Ascending aorta (tissue), 2 donors: ENCODE results near the gene CLDN22. TPM values are rescaled to one million over a fixed set of nuclear protein-coding genes. Genes with fewer than 3 reads are reported as not detected.

Experiments
- DNase-seq, 2 donors: peaks; one replicate each; pipeline ENCODE4 v3.0.0-alpha.2; 2019; ENCODE audit warnings: low spot score in 2 of 2
- H3K27ac ChIP-seq, 2 donors: fragments of 200-600 bp; sonication (generic); one replicate each; pipeline ENCODE4 v1.5.1; 2016 to 2017; ENCODE audit warnings: mild to moderate bottlenecking in 1 of 2
- H3K27me3 ChIP-seq: fragments of 200-600 bp; sonication (generic); one replicate; pipeline ENCODE4 v1.5.1; 2017
- H3K36me3 ChIP-seq, 2 donors: fragments of 200-600 bp; sonication (generic); one replicate each; pipeline ENCODE4 v1.5.1; 2016
- H3K4me1 ChIP-seq, 2 donors: fragments of 200-600 bp; sonication (generic); one replicate each; pipeline ENCODE4 v1.5.1; 2016 to 2017; ENCODE audit warnings: mild to moderate bottlenecking in 1 of 2
- H3K4me3 ChIP-seq, 2 donors: fragments of 200-600 bp; sonication (generic); one replicate each; pipeline ENCODE4 v1.5.1; 2016 to 2017; ENCODE audit warnings: mild to moderate bottlenecking in 1 of 2
- H3K9me3 ChIP-seq, 2 donors: fragments of 200-600 bp; sonication (generic); one replicate each; pipeline ENCODE4 v1.5.1; 2016
- CTCF ChIP-seq, 3 experiments: fragments of 200-600 bp in 2 of 3; fragments of 450-650 bp in 1 of 3; sonication (generic) in 2 of 3; IDR thresholded peaks; one replicate each; pipeline ENCODE4 v1.5.1; 2016 to 2019; ENCODE audit warnings: antibody characterized with exemption in 3 of 3, mild to moderate bottlenecking in 1 of 3, moderate library complexity in 1 of 3
- intact Hi-C: fragments of 100-400 bp; cut with DNase I; formaldehyde crosslinking; loops from one replicate; pipeline ENCODE4 v1.15.1; 2023
- total RNA-seq: library from RNA; depleted of rRNA; stranded (reverse); fragments of >200 nt; gene quantifications from one replicate; pipeline ENCODE4 v1.1.0, GENCODE V29; 2016

The CLDN22 gene
- total RNA-seq, result not detected

GRCh38 chr4:183320211-183321059 is at the start of gene CLDN22:
TSS of gene CLDN22 (minus strand) at chr4:183320276. CDS start at chr4:183320218, 58 bp downstream.
- no peak within 1 kb of the TSS for H3K4me3 ChIP-seq
- H3K36me3 ChIP-seq, result peaks cover 4 to 17% of the 10 kb centered on the region in 2 donors
- H3K27me3 ChIP-seq, result no peaks in the 10 kb centered on the region
- H3K27ac ChIP-seq, result no peak within 1 kb of the TSS
- H3K9me3 ChIP-seq, result no peaks in the 10 kb centered on the region
- intact Hi-C loops, result no loop called here
- TF ChIP-seq CTCF (IDR thresholded peaks at IDR 0.05), result no peak
- DNase-seq, result no peak
- no peaks in the 10 kb centered on the region for H3K4me1 ChIP-seq

GRCh38 chr4:183369073-183369472 is 49.0 kb upstream of the CLDN22 start:
- Histone ChIP-seq H3K9me3 (no peaks in the 10 kb centered on the region), H3K4me1 (no peaks in the 10 kb centered on the region), H3K36me3 (no peaks in the 10 kb centered on the region), H3K27ac (no peak overlapping the region), H3K27me3 (no peaks in the 10 kb centered on the region), H3K4me3 (no peak overlapping the region)
- TF ChIP-seq CTCF (IDR thresholded peaks at IDR 0.05), result no peak
- DNase-seq, result no peak
- intact Hi-C loops, result no loop called here

- no peak overlapping the region for H3K27ac ChIP-seq
- no peak overlapping the region for H3K4me3 ChIP-seq
- TF ChIP-seq CTCF (IDR thresholded peaks at IDR 0.05), result no peak
- H3K27me3 ChIP-seq, result no peaks in the 10 kb centered on the region
- H3K4me1 ChIP-seq, result no peaks in the 10 kb centered on the region
- no peaks in the 10 kb centered on the region for H3K36me3 ChIP-seq
- DNase-seq, result no peak
- intact Hi-C loops, result no loop called here
- H3K9me3 ChIP-seq, result no peaks in the 10 kb centered on the region
These were observed 46.2 kb upstream of the CLDN22 start for GRCh38 chr4:183366206-183366835.

GRCh38 chr4:183364025-183364424 is 43.9 kb upstream of the CLDN22 start:
- Histone ChIP-seq H3K4me1 (no peaks in the 10 kb centered on the region), H3K27me3 (no peaks in the 10 kb centered on the region), H3K4me3 (no peak overlapping the region), H3K9me3 (no peaks in the 10 kb centered on the region), H3K36me3 (no peaks in the 10 kb centered on the region), H3K27ac (no peak overlapping the region)
- no peak for DNase-seq
- no peak for TF ChIP-seq CTCF (IDR thresholded peaks at IDR 0.05)
- intact Hi-C loops, result no loop called here

GRCh38 chr4:183362916-183363542 is 43.0 kb upstream of the CLDN22 start:
- no peak for TF ChIP-seq CTCF (IDR thresholded peaks at IDR 0.05)
- Histone ChIP-seq H3K4me1 (no peaks in the 10 kb centered on the region), H3K9me3 (no peaks in the 10 kb centered on the region), H3K36me3 (no peaks in the 10 kb centered on the region), H3K4me3 (no peak overlapping the region), H3K27ac (no peak overlapping the region), H3K27me3 (no peaks in the 10 kb centered on the region)
- intact Hi-C loops, result no loop called here
- no peak for DNase-seq
